HCT116 (cell line): ENCODE data around the gene RXFP4. TPM values are rescaled to one million over a fixed set of nuclear protein-coding genes. Genes with fewer than 3 reads are reported as not detected.

Source experiments
- ATAC-seq: fragments of 200-7000 bp; cut with Tn5 transposase; 2 replicates; pipeline ENCODE4 v1.9.1; 2020; ENCODE audit warnings: mild to moderate bottlenecking, moderate library complexity
- BruUV-seq: library from RNA; stranded (reverse); fragments of 400-500 nt; replicated peaks from 2 replicates; lab custom pipeline; 2021; lab: Mats Ljungman, UMichigan
- CTCF ChIA-PET: fragments of 300-600 bp; sonication (Branson Sonifier 250); formaldehyde crosslinking; loops from one replicate; lab custom pipeline; 2021; ENCODE audit warnings: antibody characterized with exemption; lab: Charles Lee
- POLR2A ChIA-PET: fragments of 300-600, 350-600 bp; sonication (Branson Sonifier 250); formaldehyde crosslinking; loops from one replicate; lab custom pipeline; 2021; ENCODE audit warnings: antibody characterized with exemption; lab: Charles Lee
- RAD21 ChIA-PET, 2 experiments: fragments of 300-600 bp; sonication (Branson Sonifier 250); formaldehyde crosslinking; loops; one replicate each; lab custom pipeline; 2023; ENCODE audit warnings: low total read pairs in 2 of 2; ENCODE audit not compliant: uncharacterized antibody in 2 of 2, unreplicated experiment in 2 of 2, low non-redundant PET in 1 of 2; lab: Charles Lee
- DNase-seq: peaks from one replicate; pipeline ENCODE4 v3.0.0-alpha.2; 2010; ENCODE audit warnings: low read depth, low spot score
- H2AFZ ChIP-seq: fragments of 200-600 bp; shearing (Covaris generic), sonication (generic); 2 replicates; pipeline ENCODE4 v1.6.1; 2017; ENCODE audit warnings: low read depth, mixed run types, mixed read lengths, antibody characterized with exemption, low read length; ENCODE audit not compliant: poor library complexity, severe bottlenecking
- H3K27ac ChIP-seq: 2 replicates; pipeline ENCODE4 v1.5.1; 2012; ENCODE audit warnings: low read depth, low read length
- H3K27me3 ChIP-seq: fragments of 200-600 bp; sonication (generic); 2 replicates; pipeline ENCODE4 v1.6.1; 2016; ENCODE audit warnings: mixed run types, low read length, mixed read lengths; ENCODE audit not compliant: insufficient read depth
- H3K36me3 ChIP-seq, 2 experiments: fragments of 200-500 bp in 1 of 2; fragments of 200-600 bp in 1 of 2; sonication (Bioruptor generic) in 1 of 2; sonication (generic) in 1 of 2; 2 replicates each; pipeline versions ENCODE4 v1.5.1 to v1.6.1; 2014 to 2016; ENCODE audit warnings: low read length in 2 of 2, inconsistent platforms in 1 of 2, mixed read lengths in 1 of 2, mixed run types in 1 of 2; ENCODE audit not compliant: insufficient read depth in 2 of 2, control insufficient read depth in 1 of 2
- H3K4me1 ChIP-seq, 2 experiments: fragments of 200-600 bp in 1 of 2; sonication (generic) in 1 of 2; 2 replicates each; pipeline versions ENCODE4 v1.5.1 to v1.6.1; 2012 to 2017; ENCODE audit warnings: low read length in 2 of 2, inconsistent platforms in 1 of 2, mild to moderate bottlenecking in 1 of 2, mixed read lengths in 1 of 2, mixed run types in 1 of 2, moderate library complexity in 1 of 2; ENCODE audit not compliant: insufficient read depth in 2 of 2, control insufficient read depth in 1 of 2
- H3K4me2 ChIP-seq: fragments of 200-600 bp; sonication (generic); 2 replicates; pipeline ENCODE4 v1.6.1; 2017; ENCODE audit warnings: mixed run types, low read length, mixed read lengths
- H3K4me3 ChIP-seq, 2 experiments: fragments of 200-600 bp in 1 of 2; sonication (generic) in 1 of 2; replicated peaks in 1 of 2; 2 replicates each; pipeline ENCODE4 v1.5.1; 2011 to 2016; ENCODE audit warnings: low read length in 2 of 2, control low read depth in 1 of 2, low read depth in 1 of 2, mild to moderate bottlenecking in 1 of 2, mixed read lengths in 1 of 2, mixed run types in 1 of 2
- H3K79me2 ChIP-seq: fragments of 200-600 bp; sonication (generic); 2 replicates; pipeline ENCODE4 v1.6.1; 2017; ENCODE audit warnings: mild to moderate bottlenecking, mixed run types, low read length, moderate library complexity, mixed read lengths; ENCODE audit not compliant: insufficient read depth
- H3K9ac ChIP-seq: fragments of 200-600 bp; sonication (generic); 2 replicates; pipeline ENCODE4 v1.6.1; 2016; ENCODE audit warnings: low read length, mixed read lengths
- H3K9me2 ChIP-seq: fragments of 200-600 bp; sonication (generic), shearing (Covaris generic); 2 replicates; pipeline ENCODE4 v1.6.1; 2017; ENCODE audit warnings: mixed run types, mild to moderate bottlenecking, moderate library complexity; ENCODE audit not compliant: insufficient read depth
- H3K9me3 ChIP-seq, 2 experiments: fragments of 200-500 bp in 1 of 2; fragments of 200-600 bp in 1 of 2; sonication (Bioruptor generic) in 1 of 2; sonication (generic) in 1 of 2; 2 replicates each; pipeline ENCODE4 v1.6.1; 2014 to 2017; ENCODE audit warnings: low read length in 2 of 2, mixed read lengths in 2 of 2, inconsistent platforms in 1 of 2, low read depth in 1 of 2, mild to moderate bottlenecking in 1 of 2, mixed run types in 1 of 2, moderate library complexity in 1 of 2; ENCODE audit not compliant: control insufficient read depth in 1 of 2, insufficient read depth in 1 of 2
- H4K20me1 ChIP-seq: fragments of 200-600 bp; sonication (generic), shearing (Covaris generic); 2 replicates; pipeline ENCODE4 v1.6.1; 2017; ENCODE audit warnings: mixed run types, mild to moderate bottlenecking, moderate library complexity; ENCODE audit not compliant: insufficient read depth
- ATF3 ChIP-seq: IDR thresholded peaks from 2 replicates; pipeline ENCODE4 v1.6.1; 2012
- CBX3 ChIP-seq: IDR thresholded peaks from 2 replicates; pipeline ENCODE4 v1.6.1; 2012; ENCODE audit warnings: low read depth
- CEBPB ChIP-seq: IDR thresholded peaks from 2 replicates; pipeline ENCODE4 v1.6.1; 2012; ENCODE audit warnings: low read depth
- EGR1 ChIP-seq: IDR thresholded peaks from 2 replicates; pipeline ENCODE4 v1.6.1; 2012; ENCODE audit warnings: low read depth
- ELF1 ChIP-seq: IDR thresholded peaks from 2 replicates; pipeline ENCODE4 v1.6.1; 2012; ENCODE audit warnings: low read depth, borderline replicate concordance
- EZH2 ChIP-seq: fragments of 200-600 bp; sonication (generic); IDR thresholded peaks from 2 replicates; pipeline ENCODE4 v1.6.1; 2017; ENCODE audit warnings: antibody characterized with exemption, mixed run types
- EZH2phosphoT487 ChIP-seq: fragments of 200-600 bp; IDR thresholded peaks from 2 replicates; pipeline ENCODE4 v1.6.1; 2018; ENCODE audit warnings: antibody characterized with exemption, borderline replicate concordance
- POLR2AphosphoS5 ChIP-seq: IDR thresholded peaks from 2 replicates; pipeline ENCODE4 v1.6.1; 2011; ENCODE audit warnings: mild to moderate bottlenecking, low read depth, low read length, moderate library complexity
- SIN3A ChIP-seq: IDR thresholded peaks from 2 replicates; pipeline ENCODE4 v1.6.1; 2012; ENCODE audit warnings: low read depth
- TCF7L2 ChIP-seq: IDR thresholded peaks from 2 replicates; pipeline ENCODE4 v1.7.0; 2011; ENCODE audit warnings: borderline replicate concordance, inconsistent platforms; ENCODE audit not compliant: insufficient read depth, insufficient read length; ENCODE audit errors: extremely low read depth
- YY1 ChIP-seq: IDR thresholded peaks from 2 replicates; pipeline ENCODE4 v1.6.1; 2011; ENCODE audit warnings: low read length, low read depth, moderate library complexity, mild to moderate bottlenecking; ENCODE audit not compliant: insufficient replicate concordance; ENCODE audit errors: extremely low read depth
- ZNF274 ChIP-seq: fragments of 200-500 bp; sonication (Bioruptor generic); IDR thresholded peaks from 2 replicates; pipeline ENCODE4 v1.6.1; 2014; ENCODE audit warnings: mild to moderate bottlenecking, low read depth, low read length, inconsistent platforms
- intact Hi-C: fragments of 100-400 bp; cut with micrococcal nuclease; formaldehyde crosslinking; loops from 2 replicates; pipeline ENCODE4 v1.10.0; 2022
- total RNA-seq: library from RNA; stranded (reverse); gene quantifications from one replicate; pipeline ENCODE4 v1.2.1, GENCODE V29; 2021; ENCODE audit not compliant: unreplicated experiment
- TF ChIP-seq, protein P1 (sequence below): IDR thresholded peaks from 2 replicates; pipeline ENCODE4 v1.6.1; 2012; ENCODE audit warnings: low read depth

RXFP4 gene
- total RNA-seq, 1 experiment from 2014 or later, result 0.20 TPM

GRCh38 chr1:155931332-155932038, 10.0 kb upstream of the RXFP4 start:
- RAD21 ChIA-PET, result no interaction called here

More at GRCh38 chr1:155931332-155932038, 10.0 kb upstream of the RXFP4 start:
- peaks cover 77% of the 10 kb centered on the region for H3K79me2 ChIP-seq
- H3K27ac ChIP-seq, result no peak overlapping the region
- TF ChIP-seq ATF3 (no peak), CBX3 (no peak), POLR2AphosphoS5 (no peak), YY1 (no peak), ZNF274 (no peak), TCF7L2 (no peak), EGR1 (no peak), SIN3A (no peak), EZH2 (no peak), EZH2phosphoT487 (no peak), ELF1 (no peak), CEBPB (no peak)
- TF ChIP-seq, protein P1, sequence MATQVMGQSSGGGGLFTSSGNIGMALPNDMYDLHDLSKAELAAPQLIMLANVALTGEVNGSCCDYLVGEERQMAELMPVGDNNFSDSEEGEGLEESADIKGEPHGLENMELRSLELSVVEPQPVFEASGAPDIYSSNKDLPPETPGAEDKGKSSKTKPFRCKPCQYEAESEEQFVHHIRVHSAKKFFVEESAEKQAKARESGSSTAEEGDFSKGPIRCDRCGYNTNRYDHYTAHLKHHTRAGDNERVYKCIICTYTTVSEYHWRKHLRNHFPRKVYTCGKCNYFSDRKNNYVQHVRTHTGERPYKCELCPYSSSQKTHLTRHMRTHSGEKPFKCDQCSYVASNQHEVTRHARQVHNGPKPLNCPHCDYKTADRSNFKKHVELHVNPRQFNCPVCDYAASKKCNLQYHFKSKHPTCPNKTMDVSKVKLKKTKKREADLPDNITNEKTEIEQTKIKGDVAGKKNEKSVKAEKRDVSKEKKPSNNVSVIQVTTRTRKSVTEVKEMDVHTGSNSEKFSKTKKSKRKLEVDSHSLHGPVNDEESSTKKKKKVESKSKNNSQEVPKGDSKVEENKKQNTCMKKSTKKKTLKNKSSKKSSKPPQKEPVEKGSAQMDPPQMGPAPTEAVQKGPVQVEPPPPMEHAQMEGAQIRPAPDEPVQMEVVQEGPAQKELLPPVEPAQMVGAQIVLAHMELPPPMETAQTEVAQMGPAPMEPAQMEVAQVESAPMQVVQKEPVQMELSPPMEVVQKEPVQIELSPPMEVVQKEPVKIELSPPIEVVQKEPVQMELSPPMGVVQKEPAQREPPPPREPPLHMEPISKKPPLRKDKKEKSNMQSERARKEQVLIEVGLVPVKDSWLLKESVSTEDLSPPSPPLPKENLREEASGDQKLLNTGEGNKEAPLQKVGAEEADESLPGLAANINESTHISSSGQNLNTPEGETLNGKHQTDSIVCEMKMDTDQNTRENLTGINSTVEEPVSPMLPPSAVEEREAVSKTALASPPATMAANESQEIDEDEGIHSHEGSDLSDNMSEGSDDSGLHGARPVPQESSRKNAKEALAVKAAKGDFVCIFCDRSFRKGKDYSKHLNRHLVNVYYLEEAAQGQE, result no peak
- CTCF ChIA-PET, result interaction anchor here (2.7 kb wide), 1 partner anchor 135 kb away, joined by 7 read pairs; no protein-coding TSS in a partner anchor
- ATAC-seq (no peak), DNase-seq (no peak)
- POLR2A ChIA-PET, result interaction anchor here (0.7 to 1.5 kb wide), 3 partner anchors 9 to 81 kb away, joined by 4 to 5 read pairs (median 4); no protein-coding TSS in a partner anchor
- BruUV-seq, result no TSS peak
- peaks cover 31% of the 10 kb centered on the region; the same call in 1 of the 2 replicates for H4K20me1 ChIP-seq
- H3K9me2 ChIP-seq, result no peaks in the 10 kb centered on the region
- no peaks in the 10 kb centered on the region for H3K9me3 ChIP-seq
- H3K4me3 ChIP-seq, result no peak overlapping the region
- H3K9ac ChIP-seq, result no peak overlapping the region
- H3K27me3 ChIP-seq, result no peaks in the 10 kb centered on the region
- no peak overlapping the region for H2AFZ ChIP-seq
- peaks cover 14 to 25% of the 10 kb centered on the region in 2 experiments; a peak in 3 of 4 replicates for H3K4me1 ChIP-seq
- H3K36me3 ChIP-seq, result peaks cover 54 to 67% of the 10 kb centered on the region in 2 experiments
- intact Hi-C loops, result loop anchor here (2.0 kb wide), 1 partner anchor 15 kb away; no protein-coding TSS in a partner anchor
- peak overlapping the region; percentile 88; the same call in 1 of the 2 replicates for H3K4me2 ChIP-seq
